Activated B cell treated with CpG ODN at 0.5 μM for 24 hours (primary cell): ENCODE results near the gene MOG. TPM values are rescaled to one million over a fixed set of nuclear protein-coding genes. Genes with fewer than 3 reads are reported as not detected.

ENCODE experiments used
- ATAC-seq: fragments of 200-7000 bp; cut with Tn5 transposase; one replicate; pipeline ENCODE4 v1.10.0; 2021; ENCODE audit warnings: low read depth, mild to moderate bottlenecking, moderate library complexity
- CTCF ChIA-PET: fragments of 350-600 bp; sonication (Branson Sonifier 250); formaldehyde crosslinking; loops from one replicate; lab custom pipeline; 2021; ENCODE audit warnings: antibody characterized with exemption; lab: Charles Lee
- POLR2A ChIA-PET: fragments of 350-600 bp; sonication (Branson Sonifier 250); formaldehyde crosslinking; loops from one replicate; lab custom pipeline; 2021; ENCODE audit warnings: antibody characterized with exemption; lab: Charles Lee
- DNase-seq: peaks from one replicate; pipeline ENCODE4 v3.0.0; 2022
- H3K27ac Mint-ChIP-seq: one replicate; pipeline ENCODE4 v1.8.0; 2020; ENCODE audit warnings: mixed read lengths
- H3K27me3 Mint-ChIP-seq: one replicate; pipeline ENCODE4 v1.8.0; 2021; ENCODE audit warnings: mixed read lengths
- H3K36me3 Mint-ChIP-seq: one replicate; pipeline ENCODE4 v1.8.0; 2021; ENCODE audit warnings: low read depth, mixed read lengths
- H3K4me1 Mint-ChIP-seq: one replicate; pipeline ENCODE4 v1.8.0; 2021; ENCODE audit warnings: mixed read lengths
- H3K4me3 Mint-ChIP-seq: one replicate; pipeline ENCODE4 v1.8.0; 2020; ENCODE audit warnings: mild to moderate bottlenecking, mixed read lengths
- H3K9me3 Mint-ChIP-seq: one replicate; pipeline ENCODE4 v1.8.0; 2020; ENCODE audit warnings: mixed read lengths
- CTCF ChIP-seq: fragments of 200-600 bp; IDR thresholded peaks from one replicate; pipeline ENCODE4 v1.8.0; 2022; ENCODE audit warnings: antibody characterized with exemption, mild to moderate bottlenecking
- intact Hi-C: fragments of 100-400 bp; cut with micrococcal nuclease; formaldehyde crosslinking; loops from one replicate; pipeline ENCODE4 v1.15.1; 2024
- total RNA-seq: library from RNA; stranded (reverse); gene quantifications from 2 replicates; pipeline ENCODE4 v1.2.3, GENCODE V29; 2022

The MOG gene
- total RNA-seq, 1 donor from 2014 or later, result not detected

- no peak for ATAC-seq
- CTCF ChIA-PET, result interaction anchor here (1.7 to 2.7 kb wide), 2 partner anchors 20 to 23 kb away, joined by 5 to 9 read pairs; no protein-coding TSS in a partner anchor
- TF ChIP-seq CTCF, result no peak
- POLR2A ChIA-PET, result no interaction called here
- Mint-ChIP-seq H3K4me1 (peaks cover 62% of the 10 kb centered on the region), H3K27me3 (no peaks in the 10 kb centered on the region), H3K4me3 (no peak overlapping the region), H3K9me3 (no peaks in the 10 kb centered on the region), H3K36me3 (peaks cover 17% of the 10 kb centered on the region), H3K27ac (no peak overlapping the region)
- intact Hi-C loops, result loop anchor here (5.0 kb wide), 1 partner anchor 117 kb away; no protein-coding TSS in a partner anchor
- DNase-seq, result no peak
These were observed 26.6 kb upstream of the MOG start for GRCh38 chr6:29630315-29630714.

GRCh38 chr6:29631209-29631810 lies 25.6 kb upstream of the MOG start:
- ATAC-seq (no peak), DNase-seq (no peak)
- H3K27ac Mint-ChIP-seq, result peak overlapping the region; percentile 43
- ChIA-PET POLR2A (no interaction called here), CTCF (interaction anchor here (1.7 kb wide), 1 partner anchor 19 kb away, joined by 5 read pairs; no protein-coding TSS in a partner anchor)
- peaks cover 71% of the 10 kb centered on the region for H3K4me1 Mint-ChIP-seq
- TF ChIP-seq CTCF, result no peak
- peaks cover 17% of the 10 kb centered on the region for H3K36me3 Mint-ChIP-seq
- no peaks in the 10 kb centered on the region for H3K27me3 Mint-ChIP-seq
- peak overlapping the region; percentile 84 for H3K4me3 Mint-ChIP-seq
- no peaks in the 10 kb centered on the region for H3K9me3 Mint-ChIP-seq
- intact Hi-C loops, result loop anchor here (5.0 kb wide), 1 partner anchor 116 kb away; no protein-coding TSS in a partner anchor

- TF ChIP-seq CTCF, result no peak
- Mint-ChIP-seq H3K36me3 (peaks cover 17% of the 10 kb centered on the region), H3K27ac (peak overlapping the region; percentile 72), H3K4me1 (peaks cover 68% of the 10 kb centered on the region), H3K9me3 (no peaks in the 10 kb centered on the region), H3K27me3 (no peaks in the 10 kb centered on the region), H3K4me3 (peak overlapping the region; percentile 84)
- CTCF ChIA-PET, result interaction anchor here (3.2 to 4.8 kb wide), 2 partner anchors 18 to 21 kb away, joined by 15 to 30 read pairs; no protein-coding TSS in a partner anchor
- POLR2A ChIA-PET, result interaction anchor here (0.6 to 2.2 kb wide), 5 partner anchors 9 to 607 kb away, joined by 4 to 47 read pairs (median 5); no protein-coding TSS in a partner anchor
- ATAC-seq (peak; percentile 62), DNase-seq (peak; percentile 63)
- intact Hi-C loops, result loop anchor here (5.0 kb wide), 1 partner anchor 115 kb away; no protein-coding TSS in a partner anchor
These were observed 24.8 kb upstream of the MOG start for GRCh38 chr6:29631860-29632731.

- TF ChIP-seq CTCF, result no peak
- Mint-ChIP-seq H3K4me3 (peak within 1 kb of the TSS; percentile 84), H3K4me1 (peaks cover 68% of the 10 kb centered on the region), H3K9me3 (no peaks in the 10 kb centered on the region), H3K36me3 (peaks cover 17% of the 10 kb centered on the region), H3K27ac (peak within 1 kb of the TSS; percentile 86), H3K27me3 (no peaks in the 10 kb centered on the region)
- DNase-seq (peak; percentile 80), ATAC-seq (peak; percentile 81)
- ChIA-PET CTCF (interaction anchor here (0.7 to 4.8 kb wide), 4 partner anchors 14 to 20 kb away, joined by 3 to 30 read pairs (median 10); no protein-coding TSS in a partner anchor), POLR2A (interaction anchor here (0.6 to 2.2 kb wide), 9 partner anchors 9 to 1247 kb away, joined by 3 to 47 read pairs (median 5); no protein-coding TSS in a partner anchor)
- intact Hi-C loops, result loop anchor here (5.0 kb wide), 1 partner anchor 114 kb away; no protein-coding TSS in a partner anchor
These were observed 23.9 kb upstream of the MOG start, which contains the start of gene GABBR1 for GRCh38 chr6:29632789-29633533. GABBR1 (minus strand) TSS chr6:29633183; CDS start chr6:29632385, 798 bp downstream.
